Upper lobe of left lung (tissue), 4 donors: ENCODE data around the gene CLCN6.

Experiments used
- POLR2A ChIP-seq, 4 donors: fragments of 450-650 bp; IDR thresholded peaks; one replicate each; pipeline ENCODE4 v1.5.1; 2016 to 2017; ENCODE audit warnings: antibody characterized with exemption in 4 of 4, mild to moderate bottlenecking in 2 of 4
- POLR2AphosphoS5 ChIP-seq, 2 donors: sonication (generic); formaldehyde crosslinking; IDR thresholded peaks; one replicate each; pipeline ENCODE4 v1.5.1; 2017; ENCODE audit warnings: antibody characterized with exemption in 2 of 2
- TF ChIP-seq, protein P1 (sequence below), 6 experiments: fragments of 450-650 bp in 4 of 6; fragments of 200-600 bp in 2 of 6; sonication (generic) in 2 of 6; IDR thresholded peaks; one replicate each; pipeline ENCODE4 v1.5.1; 2016 to 2019; ENCODE audit warnings: antibody characterized with exemption in 6 of 6

DNA sequence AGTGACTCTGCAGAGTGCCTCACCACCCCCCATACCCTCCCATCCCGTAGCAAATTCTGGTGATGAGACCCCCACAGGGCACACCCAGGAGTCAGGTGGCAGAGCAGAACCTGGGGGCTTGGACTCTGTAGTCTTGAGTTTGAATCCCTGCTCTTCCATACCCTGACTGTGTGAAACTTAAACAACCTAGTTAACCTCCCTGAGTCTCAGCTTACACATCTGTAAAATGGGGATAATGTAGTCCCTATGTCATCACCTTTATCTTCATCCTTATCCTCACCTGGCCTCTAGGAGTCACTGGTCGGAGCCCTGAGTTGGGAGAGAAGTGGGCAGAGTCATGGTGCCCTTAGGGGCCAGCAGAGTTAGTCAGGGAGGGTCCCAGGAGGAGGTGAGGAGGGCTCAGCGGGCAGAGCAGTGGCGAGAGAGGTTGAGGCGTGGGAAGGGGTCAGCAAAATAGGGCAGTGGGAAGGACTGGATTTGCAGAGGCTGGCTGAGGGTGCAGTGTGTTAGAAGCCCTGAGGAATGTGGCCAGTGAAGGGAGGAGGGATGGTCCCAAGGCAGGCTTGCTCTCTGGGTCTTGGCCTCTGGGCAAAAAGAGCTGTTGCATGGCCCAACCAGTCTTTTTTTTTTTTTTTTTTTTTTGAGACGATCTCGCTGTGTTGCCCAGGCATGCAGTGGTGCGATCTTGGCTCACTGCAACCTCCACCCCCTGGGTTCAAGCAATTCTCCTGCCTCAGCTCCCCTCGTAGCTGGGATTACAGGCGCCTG is 25.4 kb upstream of the CLCN6 start:
- no peak for TF ChIP-seq POLR2A (IDR thresholded peaks at IDR 0.05)
- TF ChIP-seq, protein P1, sequence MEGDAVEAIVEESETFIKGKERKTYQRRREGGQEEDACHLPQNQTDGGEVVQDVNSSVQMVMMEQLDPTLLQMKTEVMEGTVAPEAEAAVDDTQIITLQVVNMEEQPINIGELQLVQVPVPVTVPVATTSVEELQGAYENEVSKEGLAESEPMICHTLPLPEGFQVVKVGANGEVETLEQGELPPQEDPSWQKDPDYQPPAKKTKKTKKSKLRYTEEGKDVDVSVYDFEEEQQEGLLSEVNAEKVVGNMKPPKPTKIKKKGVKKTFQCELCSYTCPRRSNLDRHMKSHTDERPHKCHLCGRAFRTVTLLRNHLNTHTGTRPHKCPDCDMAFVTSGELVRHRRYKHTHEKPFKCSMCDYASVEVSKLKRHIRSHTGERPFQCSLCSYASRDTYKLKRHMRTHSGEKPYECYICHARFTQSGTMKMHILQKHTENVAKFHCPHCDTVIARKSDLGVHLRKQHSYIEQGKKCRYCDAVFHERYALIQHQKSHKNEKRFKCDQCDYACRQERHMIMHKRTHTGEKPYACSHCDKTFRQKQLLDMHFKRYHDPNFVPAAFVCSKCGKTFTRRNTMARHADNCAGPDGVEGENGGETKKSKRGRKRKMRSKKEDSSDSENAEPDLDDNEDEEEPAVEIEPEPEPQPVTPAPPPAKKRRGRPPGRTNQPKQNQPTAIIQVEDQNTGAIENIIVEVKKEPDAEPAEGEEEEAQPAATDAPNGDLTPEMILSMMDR (IDR thresholded peaks at IDR 0.05), result no peak
- no peak for TF ChIP-seq POLR2AphosphoS5 (IDR thresholded peaks at IDR 0.05)
